Measurements from ENCODE around the gene ABITRAM. TPM values are rescaled to one million over a fixed set of nuclear protein-coding genes. Genes with fewer than 3 reads are reported as not detected.
"Not testable (repeated sequence)": the region's sequence is repeated elsewhere in the genome, so short reads cannot be mapped to it uniquely, and the experiment has no call there.

ABITRAM gene
- total RNA-seq, 4 donors from 2014 or later = 7.6 to 9.4 (median 9.1) TPM

DNA sequence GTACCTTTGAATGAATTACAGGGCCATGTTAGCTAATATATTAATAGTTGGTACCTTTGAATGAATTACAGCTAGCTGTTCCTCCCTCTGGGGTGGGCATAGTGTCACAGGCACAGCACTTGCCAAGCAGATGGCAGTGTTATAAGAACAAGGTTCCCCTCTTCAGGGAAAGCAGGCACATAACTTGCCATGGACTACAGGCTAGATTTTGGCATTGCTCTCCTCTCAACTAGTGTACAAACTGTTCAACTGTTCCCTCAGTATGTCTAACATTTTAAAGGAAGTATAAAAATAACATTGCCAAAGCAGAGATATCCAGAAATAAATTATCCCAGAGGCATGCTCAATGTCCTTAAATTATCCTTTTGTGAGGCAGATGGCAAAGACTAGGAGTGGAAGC lies 33.7 kb downstream of the ABITRAM start:
- TF ChIP-seq CTCF (IDR thresholded peaks at IDR 0.05) = no peak
- no peak for DNase-seq (ENCODE audit: low spot score)
- no peak for ATAC-seq (ENCODE audit: low FRiP score)

- not testable (repeated sequence) for DNase-seq (ENCODE audit: low spot score); ATAC-seq (ENCODE audit: low FRiP score)
These were observed 37.2 kb downstream of the ABITRAM start for GRCh38 chr9:108971392-108971791.

GRCh38 chr9:108972186-108972585 lies 38.0 kb downstream of the ABITRAM start:
- DNase-seq (ENCODE audit: low spot score) = no peak
- no peak for ATAC-seq (ENCODE audit: low FRiP score)
- no peak for TF ChIP-seq CTCF (IDR thresholded peaks at IDR 0.05)

DNA sequence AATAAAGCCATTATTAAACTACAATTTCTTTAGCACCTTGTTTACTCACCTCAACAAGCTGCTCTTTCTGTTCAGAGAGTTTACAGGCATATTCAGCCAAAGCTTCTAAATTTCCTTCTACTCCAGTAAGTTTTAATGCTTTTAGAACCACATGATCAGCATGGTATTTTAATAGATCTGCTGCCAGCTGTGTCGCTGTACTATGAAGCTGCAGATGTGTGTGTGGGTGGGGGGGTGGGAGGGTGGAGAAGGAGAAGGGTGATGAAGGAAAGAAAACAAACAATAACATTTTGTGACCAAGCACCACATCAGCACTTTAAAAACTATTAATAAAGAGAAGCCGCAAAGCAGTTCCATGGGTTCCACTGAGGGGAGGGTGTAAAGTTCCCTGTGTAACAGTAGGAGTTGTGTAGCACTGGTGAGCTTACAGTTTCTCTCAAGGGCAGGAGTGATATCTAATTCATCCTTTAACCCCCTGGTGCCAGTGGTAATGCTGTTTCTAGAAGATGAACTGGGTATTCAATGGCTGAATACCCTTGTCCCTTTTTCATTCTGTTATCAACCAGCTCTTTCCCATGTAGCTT lies 38.5 kb downstream of the ABITRAM start:
- DNase-seq (ENCODE audit: low spot score) (no peak), ATAC-seq (ENCODE audit: low FRiP score) (no peak)
- no peak for TF ChIP-seq CTCF (IDR thresholded peaks at IDR 0.05)

DNA sequence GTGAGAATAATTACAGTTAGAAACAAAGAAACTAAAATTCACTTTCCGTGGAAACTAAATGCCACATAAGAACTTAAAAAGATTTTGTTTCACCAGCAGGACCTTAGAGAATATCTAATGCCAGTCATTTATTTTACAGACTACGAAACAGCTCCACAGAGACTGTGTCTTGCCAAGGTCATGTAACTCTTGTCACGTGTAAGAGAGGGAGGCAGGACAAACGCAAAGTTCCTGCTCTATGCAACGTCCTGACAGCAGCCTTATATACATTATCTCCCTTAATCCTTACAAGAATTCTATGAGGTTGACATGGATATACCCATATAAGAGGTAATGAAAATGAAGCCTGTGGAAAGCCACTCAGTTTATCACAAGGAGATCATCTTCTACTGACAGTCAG lies 39.7 kb downstream of the ABITRAM start:
- ATAC-seq (ENCODE audit: low FRiP score) (no peak), DNase-seq (ENCODE audit: low spot score) (no peak)
- TF ChIP-seq CTCF (IDR thresholded peaks at IDR 0.05) = no peak

DNA sequence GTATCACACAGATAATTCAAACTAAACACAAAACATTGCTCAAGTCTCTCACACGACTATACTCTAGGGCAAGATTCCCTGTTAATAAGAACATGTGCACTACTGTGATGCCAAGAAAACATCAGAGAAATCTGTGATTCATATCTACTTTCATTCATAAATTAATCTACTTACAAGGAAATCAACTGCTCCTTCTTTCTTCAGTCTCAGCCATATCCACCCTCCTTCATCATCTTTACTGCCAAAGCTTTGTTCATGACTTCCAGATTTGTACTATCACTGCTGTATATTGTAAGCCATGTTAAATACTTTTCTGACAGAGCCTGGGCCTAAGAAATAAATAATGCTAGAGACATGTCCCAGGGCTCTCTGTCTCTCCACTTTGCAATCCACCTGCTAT lies 44.0 kb downstream of the ABITRAM start:
- no peak for TF ChIP-seq CTCF (IDR thresholded peaks at IDR 0.05)
- DNase-seq (ENCODE audit: low spot score) (no peak), ATAC-seq (ENCODE audit: low FRiP score) (peak; percentile 39)

DNA sequence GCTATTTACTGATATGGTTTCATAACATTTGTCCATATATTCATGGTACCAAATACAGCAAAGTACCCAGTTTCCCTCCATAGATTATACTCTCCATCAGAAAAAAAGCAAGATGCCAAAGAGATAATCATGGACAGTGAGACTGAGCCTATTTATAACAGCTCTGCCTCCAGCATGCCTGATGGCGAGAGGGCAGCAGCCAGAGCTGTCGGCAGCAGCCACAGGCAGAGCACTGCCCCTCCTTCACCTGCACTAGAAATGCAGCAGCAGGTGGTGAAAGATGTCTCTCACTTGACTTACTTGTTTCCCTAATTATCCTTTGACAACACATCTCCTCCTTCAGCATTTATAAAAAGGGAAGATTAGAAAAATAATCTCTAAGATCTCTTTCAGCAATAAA lies 46.7 kb downstream of the ABITRAM start:
- ATAC-seq (ENCODE audit: low FRiP score) = no peak
- no peak for DNase-seq (ENCODE audit: low spot score)
- no peak for TF ChIP-seq CTCF (IDR thresholded peaks at IDR 0.05)

DNA sequence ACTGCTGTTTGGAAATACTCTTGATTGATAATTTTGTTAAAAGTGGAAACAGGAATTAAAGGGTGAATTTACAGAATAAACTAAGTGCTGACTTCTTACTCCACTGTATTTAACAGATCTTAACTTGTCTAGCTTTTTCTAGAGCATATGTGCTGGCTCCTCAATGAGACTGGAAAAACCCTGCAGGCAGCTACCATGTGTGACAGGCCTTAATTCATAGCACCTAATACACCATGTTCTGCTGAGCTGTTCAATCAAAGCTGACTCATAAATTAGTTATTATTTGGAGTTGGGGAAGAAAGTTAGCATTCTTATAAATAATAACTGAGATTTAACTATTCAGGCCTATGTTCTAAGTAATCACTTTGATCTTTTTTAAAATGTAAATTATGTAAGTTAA lies 49.7 kb downstream of the ABITRAM start:
- DNase-seq (ENCODE audit: low spot score) (no peak), ATAC-seq (ENCODE audit: low FRiP score) (no peak)
- TF ChIP-seq CTCF (IDR thresholded peaks at IDR 0.05) = no peak
